ENCODE results near the gene MYH1. TPM values are rescaled to one million over a fixed set of nuclear protein-coding genes. Genes with fewer than 3 reads are reported as not detected.

MYH1 gene
- total and polyA plus RNA-seq, 4 donors, result 0.14 TPM; not detected in 3

Other genes starting within 250 kb of the MYH1 start
- gene MYH13, start 145.5 kb downstream of the MYH1 start, total RNA-seq, result not detected
- not detected for gene MYH13, start 145.5 kb downstream of the MYH1 start, polyA plus RNA-seq
- under 1 TPM in 1 of 2 donors, not detected in 1; 0.14 TPM for gene MYH8, start 96.6 kb downstream of the MYH1 start, total RNA-seq
- not detected for gene MYH8, start 96.6 kb downstream of the MYH1 start, polyA plus RNA-seq
- gene MYH4, start 49.0 kb downstream of the MYH1 start, total RNA-seq, result under 1 TPM in 1 of 2 donors, not detected in 1; 0.19 TPM
- gene MYH4, start 49.0 kb downstream of the MYH1 start, polyA plus RNA-seq, result not detected
- under 1 TPM; under 0.01 to 0.23 TPM for gene MYH2, start 31.1 kb upstream of the MYH1 start, total RNA-seq
- gene MYH2, start 31.1 kb upstream of the MYH1 start, polyA plus RNA-seq, result not detected
- gene MYH3, start 138.8 kb upstream of the MYH1 start, total RNA-seq, result 1 to 10 TPM in 1 of 2 donors, under 1 TPM in 1; 0.65 to 2.0 TPM
- gene MYH3, start 138.8 kb upstream of the MYH1 start, polyA plus RNA-seq, result 1 to 10 TPM in 1 of 2 donors, under 1 TPM in 1; 0.43 to 1.3 TPM
- 10 to 100 TPM; 19.7 to 26.0 TPM for gene SCO1, start 179.0 kb upstream of the MYH1 start, total RNA-seq
- gene SCO1, start 179.0 kb upstream of the MYH1 start, polyA plus RNA-seq, result 10 to 100 TPM; 18.0 to 33.2 TPM
- gene ADPRM, start 179.1 kb upstream of the MYH1 start, total RNA-seq, result 1 to 10 TPM; 5.5 to 7.9 TPM
- 10 to 100 TPM in 1 of 2 donors, 1 to 10 TPM in 1; 3.7 to 10.8 TPM for gene ADPRM, start 179.1 kb upstream of the MYH1 start, polyA plus RNA-seq
- gene TMEM220, start 211.5 kb upstream of the MYH1 start, total RNA-seq, result 10 to 100 TPM; 19.6 to 27.5 TPM
- 100 to 1,000 TPM in 1 of 2 donors, 10 to 100 TPM in 1; 30.0 to 126 TPM for gene TMEM220, start 211.5 kb upstream of the MYH1 start, polyA plus RNA-seq

Measured in liver (tissue), 4 donors.